OCI-M2 (cell line): Measurements from ENCODE around the gene RD3L.
"Not testable (repeated sequence)": the region's sequence is repeated elsewhere in the genome, so short reads cannot be mapped to it uniquely, and the experiment has no call there.

Source experiments
- DNase-seq: peaks from one replicate; lab custom pipeline; 2025; ENCODE audit not compliant: unreplicated experiment; lab: John Stamatoyannopoulos, UW

The RD3L gene

GRCh38 chr14:103928011-103928890 lies 14.1 kb downstream of the RD3L start, which contains the start of gene TDRD9:
Gene TDRD9, plus strand, starts transcription at chr14:103928456. Its CDS starts 54 bp downstream, at chr14:103928510.
- no peak for DNase-seq

GRCh38 chr14:103927566-103927965 lies 14.8 kb downstream of the RD3L start:
- no peak for DNase-seq

GRCh38 chr14:103925316-103925715 lies 17.0 kb downstream of the RD3L start:
- no peak for DNase-seq

GRCh38 chr14:103923863-103924262 lies 18.5 kb downstream of the RD3L start:
- DNase-seq: peak; percentile 95

GRCh38 chr14:103921855-103922200 lies 20.5 kb downstream of the RD3L start:
- not testable (repeated sequence) for DNase-seq

GRCh38 chr14:103920981-103921854 lies 21.1 kb downstream of the RD3L start:
- DNase-seq: peak; percentile 71

- no peak for DNase-seq
These were observed 25.6 kb downstream of the RD3L start for GRCh38 chr14:103916636-103917262.

GRCh38 chr14:103915616-103916015 lies 26.7 kb downstream of the RD3L start:
- DNase-seq: no peak

GRCh38 chr14:103910984-103911383 lies 31.3 kb downstream of the RD3L start:
- DNase-seq: no peak

GRCh38 chr14:103910262-103910935 lies 31.9 kb downstream of the RD3L start:
- DNase-seq: no peak

- no peak for DNase-seq
These were observed 32.6 kb downstream of the RD3L start for GRCh38 chr14:103909531-103910261.

GRCh38 chr14:103908580-103908979 lies 33.7 kb downstream of the RD3L start:
- no peak for DNase-seq

GRCh38 chr14:103905842-103906456 lies 36.4 kb downstream of the RD3L start:
- no peak for DNase-seq

GRCh38 chr14:103904493-103905107 lies 37.7 kb downstream of the RD3L start:
- DNase-seq: no peak

- no peak for DNase-seq
These were observed 42.5 kb downstream of the RD3L start for GRCh38 chr14:103899833-103900232.

- DNase-seq: no peak
These were observed 43.0 kb downstream of the RD3L start for GRCh38 chr14:103899316-103899715.

GRCh38 chr14:103898711-103899110 lies 43.6 kb downstream of the RD3L start:
- no peak for DNase-seq

- DNase-seq: no peak
These were observed 44.1 kb downstream of the RD3L start for GRCh38 chr14:103898204-103898603.
